K562 (cell line): ENCODE data around the gene DHDH. TPM values are rescaled to one million over a fixed set of nuclear protein-coding genes. Genes with fewer than 3 reads are reported as not detected.

Experiments
- CBFA2T3 ChIP-seq: fragments of 450-650 bp; IDR thresholded peaks from 2 replicates; pipeline ENCODE4 v1.6.1; 2017
- EGR1 ChIP-seq: fragments of 450-650 bp; conservative IDR thresholded peaks from 2 replicates; pipeline ENCODE4 v1.6.1; 2017; ENCODE audit warnings: mild to moderate bottlenecking
- KDM5B ChIP-seq: fragments of 200-600 bp; sonication (generic); IDR thresholded peaks from 2 replicates; pipeline ENCODE4 v1.6.1; 2012; ENCODE audit warnings: low read depth, mild to moderate bottlenecking, moderate library complexity, low read length, control low read depth, inconsistent platforms; ENCODE audit not compliant: insufficient replicate concordance
- KLF16 ChIP-seq: IDR thresholded peaks from 2 replicates; pipeline ENCODE4 v1.6.1; 2016; ENCODE audit warnings: antibody characterized with exemption
- NR2C1 ChIP-seq, 2 experiments: fragments of 450-650 bp; IDR thresholded peaks; 2 replicates each; pipeline ENCODE4 v1.6.1; 2017; ENCODE audit warnings: mild to moderate bottlenecking in 2 of 2, antibody characterized with exemption in 1 of 2, inconsistent platforms in 1 of 2, missing compliant biosample characterization in 1 of 2, missing genetic modification characterization in 1 of 2
- PKNOX1 ChIP-seq: fragments of 450-650 bp; IDR thresholded peaks from 2 replicates; pipeline ENCODE4 v1.6.1; 2016
- ZNF384 ChIP-seq: IDR thresholded peaks from 2 replicates; pipeline ENCODE4 v1.6.1; 2012; ENCODE audit warnings: low read depth, low read length, improper control_type of control experiment
- polyA plus RNA-seq, 8 experiments: library from polyadenylated mRNA; depleted of rRNA in 4 of 8; stranded (reverse) in 5 of 8; unstranded in 3 of 8; fragments of >200 nt; fragmentation: Nextera tagmentation in 2 of 8; fragmentation: Illumina TruSeq in 1 of 8; extraction: Ambion mirVana in 2 of 8; extraction: Trizol in 1 of 8; gene quantifications; 2 replicates each; pipeline versions ENCODE4 v1.2.1 to v1.2.3, GENCODE V29; 2011 to 2014; ENCODE audit warnings: inconsistent platforms in 1 of 8, missing spikeins in 1 of 8
- total RNA-seq, 7 experiments: library from RNA; depleted of rRNA in 6 of 7; stranded (reverse); fragments of >200 nt in 6 of 7; fragmentation: Illumina TruSeq in 2 of 7; extraction: Trizol in 2 of 7; gene quantifications; 2 replicates each; pipeline versions ENCODE4 v1.2.1 to v1.2.3, GENCODE V29; 2011 to 2021; ENCODE audit warnings: low replicate concordance in 1 of 7
- TF ChIP-seq, protein P1 (sequence below), 2 experiments: fragments of 450-650 bp in 1 of 2; sonication (generic) in 1 of 2; formaldehyde crosslinking in 1 of 2; IDR thresholded peaks; 2 replicates each; pipeline versions ENCODE4 v1.7.1 to v1.9.0; 2016 to 2022; ENCODE audit warnings: inconsistent platforms in 1 of 2, mild to moderate bottlenecking in 1 of 2, missing genetic modification reagents in 1 of 2
- TF ChIP-seq, protein P2 (sequence below): fragments of 250-450 bp; sonication (Bioruptor Pico); IDR thresholded peaks from 2 replicates; pipeline ENCODE4 v1.8.0; 2022; ENCODE audit warnings: moderate library complexity, mild to moderate bottlenecking, inconsistent platforms

DHDH gene
- total and polyA plus RNA-seq, 9 of the 15 experiments (the other 6 are each of a cell fraction or from before 2014, with no cell fraction given) = 0.37 to 1.9 (median 0.87) TPM

GRCh38 chr19:48943081-48943480 is 9.6 kb downstream of the DHDH start (continued):
- TF ChIP-seq, protein P1, sequence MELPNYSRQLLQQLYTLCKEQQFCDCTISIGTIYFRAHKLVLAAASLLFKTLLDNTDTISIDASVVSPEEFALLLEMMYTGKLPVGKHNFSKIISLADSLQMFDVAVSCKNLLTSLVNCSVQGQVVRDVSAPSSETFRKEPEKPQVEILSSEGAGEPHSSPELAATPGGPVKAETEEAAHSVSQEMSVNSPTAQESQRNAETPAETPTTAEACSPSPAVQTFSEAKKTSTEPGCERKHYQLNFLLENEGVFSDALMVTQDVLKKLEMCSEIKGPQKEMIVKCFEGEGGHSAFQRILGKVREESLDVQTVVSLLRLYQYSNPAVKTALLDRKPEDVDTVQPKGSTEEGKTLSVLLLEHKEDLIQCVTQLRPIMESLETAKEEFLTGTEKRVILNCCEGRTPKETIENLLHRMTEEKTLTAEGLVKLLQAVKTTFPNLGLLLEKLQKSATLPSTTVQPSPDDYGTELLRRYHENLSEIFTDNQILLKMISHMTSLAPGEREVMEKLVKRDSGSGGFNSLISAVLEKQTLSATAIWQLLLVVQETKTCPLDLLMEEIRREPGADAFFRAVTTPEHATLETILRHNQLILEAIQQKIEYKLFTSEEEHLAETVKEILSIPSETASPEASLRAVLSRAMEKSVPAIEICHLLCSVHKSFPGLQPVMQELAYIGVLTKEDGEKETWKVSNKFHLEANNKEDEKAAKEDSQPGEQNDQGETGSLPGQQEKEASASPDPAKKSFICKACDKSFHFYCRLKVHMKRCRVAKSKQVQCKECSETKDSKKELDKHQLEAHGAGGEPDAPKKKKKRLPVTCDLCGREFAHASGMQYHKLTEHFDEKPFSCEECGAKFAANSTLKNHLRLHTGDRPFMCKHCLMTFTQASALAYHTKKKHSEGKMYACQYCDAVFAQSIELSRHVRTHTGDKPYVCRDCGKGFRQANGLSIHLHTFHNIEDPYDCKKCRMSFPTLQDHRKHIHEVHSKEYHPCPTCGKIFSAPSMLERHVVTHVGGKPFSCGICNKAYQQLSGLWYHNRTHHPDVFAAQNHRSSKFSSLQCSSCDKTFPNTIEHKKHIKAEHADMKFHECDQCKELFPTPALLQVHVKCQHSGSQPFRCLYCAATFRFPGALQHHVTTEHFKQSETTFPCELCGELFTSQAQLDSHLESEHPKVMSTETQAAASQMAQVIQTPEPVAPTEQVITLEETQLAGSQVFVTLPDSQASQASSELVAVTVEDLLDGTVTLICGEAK (IDR thresholded peaks at IDR 0.05) = 0 out of 2 replicates have a peak, but pooled peaks have one; percentile 39
- TF ChIP-seq, protein P1 (CRISPR knock-in tag; IDR thresholded peaks at IDR 0.05) = no peak
- TF ChIP-seq KLF16 (peak; percentile 45; the same call in 1 of the 2 replicates), KDM5B (no peak), EGR1 (0 out of 2 replicates have a peak, but pooled peaks have one; percentile 15), ZNF384 (peak; percentile 31; the same call in 1 of the 2 replicates), PKNOX1 (peak; percentile 81), NR2C1 (IDR thresholded peaks at IDR 0.05) (peak; percentile 69; the same call in 1 of the 2 replicates), NR2C1 (tag; IDR thresholded peaks at IDR 0.05) (peak; percentile 85), CBFA2T3 (peak; percentile 32)
- TF ChIP-seq, protein P2, sequence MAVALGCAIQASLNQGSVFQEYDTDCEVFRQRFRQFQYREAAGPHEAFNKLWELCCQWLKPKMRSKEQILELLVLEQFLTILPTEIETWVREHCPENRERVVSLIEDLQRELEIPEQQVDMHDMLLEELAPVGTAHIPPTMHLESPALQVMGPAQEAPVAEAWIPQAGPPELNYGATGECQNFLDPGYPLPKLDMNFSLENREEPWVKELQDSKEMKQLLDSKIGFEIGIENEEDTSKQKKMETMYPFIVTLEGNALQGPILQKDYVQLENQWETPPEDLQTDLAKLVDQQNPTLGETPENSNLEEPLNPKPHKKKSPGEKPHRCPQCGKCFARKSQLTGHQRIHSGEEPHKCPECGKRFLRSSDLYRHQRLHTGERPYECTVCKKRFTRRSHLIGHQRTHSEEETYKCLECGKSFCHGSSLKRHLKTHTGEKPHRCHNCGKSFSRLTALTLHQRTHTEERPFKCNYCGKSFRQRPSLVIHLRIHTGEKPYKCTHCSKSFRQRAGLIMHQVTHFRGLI (CRISPR knock-in tag) = no peak
- TF ChIP-seq, all 486 proteins: peak for 20
